GM18507 (cell line): Measurements from ENCODE around the gene KCNF1.

Source experiments
- DNase-seq: peaks from one replicate; pipeline ENCODE4 v3.0.0; 2011; ENCODE audit warnings: low read depth; ENCODE audit not compliant: insufficient read length; ENCODE audit errors: extremely low spot score
- FAIRE-seq: peaks from 2 replicates; lab custom pipeline; 2011; peaks lifted over from hg19 to GRCh38; lab: Jason Lieb, UNC

KCNF1 gene

GRCh38 chr2:10911291-10912075, at the start of gene KCNF1:
Gene KCNF1 (plus strand): TSS chr2:10911934. CDS start chr2:10912427, 493 bp downstream.
- FAIRE-seq (no peak), DNase-seq (no peak)

- FAIRE-seq, result no peak
- no peak for DNase-seq
Observed at GRCh38 chr2:10862330-10862729, 49.4 kb upstream of the KCNF1 start.

- no peak for FAIRE-seq
- no peak for DNase-seq
Observed at GRCh38 chr2:10863047-10863446, 48.7 kb upstream of the KCNF1 start.

- peak; percentile 98 for FAIRE-seq
- DNase-seq, result peak; percentile 22
Observed at GRCh38 chr2:10863837-10864236, 47.9 kb upstream of the KCNF1 start.

GRCh38 chr2:10864251-10864650, 47.5 kb upstream of the KCNF1 start:
- FAIRE-seq, result no peak
- DNase-seq, result no peak

GRCh38 chr2:10864861-10865636, 46.7 kb upstream of the KCNF1 start:
- FAIRE-seq (peak; percentile 98), DNase-seq (peak; percentile 29)

GRCh38 chr2:10865841-10866240, 45.9 kb upstream of the KCNF1 start:
- DNase-seq, result no peak
- no peak for FAIRE-seq

- FAIRE-seq (peak; percentile 35), DNase-seq (no peak)
Observed at GRCh38 chr2:10867692-10868420, 43.9 kb upstream of the KCNF1 start.

- no peak for DNase-seq
- no peak for FAIRE-seq
Observed at GRCh38 chr2:10868465-10869314, 43.0 kb upstream of the KCNF1 start.

- DNase-seq, result no peak
- FAIRE-seq, result no peak
Observed at GRCh38 chr2:10871978-10872377, 39.8 kb upstream of the KCNF1 start.

- DNase-seq (no peak), FAIRE-seq (no peak)
Observed at GRCh38 chr2:10873171-10873570, 38.6 kb upstream of the KCNF1 start.

- DNase-seq (no peak), FAIRE-seq (peak; percentile 54)
Observed at GRCh38 chr2:10873790-10874437, 37.8 kb upstream of the KCNF1 start.

GRCh38 chr2:10875126-10875525, 36.6 kb upstream of the KCNF1 start:
- no peak for FAIRE-seq

GRCh38 chr2:10876394-10876793, 35.3 kb upstream of the KCNF1 start:
- no peak for DNase-seq
- FAIRE-seq, result no peak

More at GRCh38 chr2:10875126-10875525, 36.6 kb upstream of the KCNF1 start:
- DNase-seq, result no peak

GRCh38 chr2:10876963-10877362, 34.8 kb upstream of the KCNF1 start:
- DNase-seq (no peak), FAIRE-seq (no peak)

- no peak for FAIRE-seq
- no peak for DNase-seq
Observed at GRCh38 chr2:10877651-10878111, 34.1 kb upstream of the KCNF1 start.

- FAIRE-seq, result no peak
Observed at GRCh38 chr2:10878268-10878915, 33.3 kb upstream of the KCNF1 start.

GRCh38 chr2:10879159-10879558, 32.6 kb upstream of the KCNF1 start:
- FAIRE-seq, result no peak
- DNase-seq, result no peak

More at GRCh38 chr2:10878268-10878915, 33.3 kb upstream of the KCNF1 start:
- no peak for DNase-seq
